Lower leg skin (tissue), 3 donors: ENCODE results near the gene CRTC1.

ENCODE experiments used
- CTCF ChIP-seq, 3 donors: fragments of 450-650 bp; IDR thresholded peaks; one replicate each; pipeline ENCODE4 v1.5.1; 2016; ENCODE audit warnings: antibody characterized with exemption in 3 of 3, mild to moderate bottlenecking in 3 of 3, moderate library complexity in 2 of 3
- POLR2A ChIP-seq, 2 donors: fragments of 450-650 bp; IDR thresholded peaks; one replicate each; pipeline ENCODE4 v1.6.1; 2016 to 2017; ENCODE audit warnings: antibody characterized with exemption in 2 of 2, mild to moderate bottlenecking in 1 of 2, moderate library complexity in 1 of 2

- TF ChIP-seq CTCF (IDR thresholded peaks at IDR 0.05), result no peak
- TF ChIP-seq POLR2A (IDR thresholded peaks at IDR 0.05), result no peak
Observed at GRCh38 chr19:18654469-18654868, 29.0 kb upstream of the CRTC1 start.
